8988T (cell line): ENCODE measurements around the gene UBA1.

Experiments used
- DNase-seq: peaks from one replicate; pipeline ENCODE4 v3.0.0; 2011

The UBA1 gene

GRCh38 chrX:47193475-47194193, at the start of gene UBA1:
Gene UBA1 (plus strand): TSS chrX:47193829. CDS start chrX:47198803, 4,974 bp downstream.
- DNase-seq = peak; percentile 83

GRCh38 chrX:47143894-47144625, 49.6 kb upstream of the UBA1 start:
- DNase-seq = no peak

GRCh38 chrX:47144626-47145394, 48.8 kb upstream of the UBA1 start, which contains the start of the genes NDUFB11 and RBM10:
Gene NDUFB11 (minus strand): TSS chrX:47144702. CDS start chrX:47144679, 23 bp downstream.
Gene RBM10 (plus strand): TSS chrX:47145221. CDS start chrX:47147482, 2,261 bp downstream.
- DNase-seq = peak; percentile 77

GRCh38 chrX:47145395-47146120, 48.1 kb upstream of the UBA1 start:
- DNase-seq = no peak

GRCh38 chrX:47146121-47146935, 47.3 kb upstream of the UBA1 start:
- DNase-seq = no peak

GRCh38 chrX:47146936-47147859, 46.4 kb upstream of the UBA1 start:
- no peak for DNase-seq

- DNase-seq = no peak
Measured at GRCh38 chrX:47148946-47149345, 44.7 kb upstream of the UBA1 start.

- DNase-seq = no peak
Measured at GRCh38 chrX:47151435-47151834, 42.2 kb upstream of the UBA1 start.

GRCh38 chrX:47156611-47157520, 36.8 kb upstream of the UBA1 start:
- no peak for DNase-seq

- DNase-seq = no peak
Measured at GRCh38 chrX:47158131-47158530, 35.5 kb upstream of the UBA1 start.

GRCh38 chrX:47158781-47159180, 34.8 kb upstream of the UBA1 start:
- no peak for DNase-seq

GRCh38 chrX:47160781-47161180, 32.8 kb upstream of the UBA1 start:
- peak; percentile 3 for DNase-seq

GRCh38 chrX:47162927-47163583, 30.6 kb upstream of the UBA1 start:
- DNase-seq = no peak

GRCh38 chrX:47164420-47164819, 29.2 kb upstream of the UBA1 start:
- DNase-seq = no peak

GRCh38 chrX:47166126-47166525, 27.5 kb upstream of the UBA1 start:
- DNase-seq = no peak

- no peak for DNase-seq
Measured at GRCh38 chrX:47168495-47169073, 25.0 kb upstream of the UBA1 start.

GRCh38 chrX:47169273-47169672, 24.4 kb upstream of the UBA1 start:
- DNase-seq = peak; percentile 9

GRCh38 chrX:47169726-47170515, 23.7 kb upstream of the UBA1 start:
- DNase-seq = peak; percentile 2
